ENCODE data around the gene MED12L.
A peak's percentile ranks its signal among the peaks of the same experiment; 100 is the strongest.

Gene MED12L

GRCh38 chr3:151171145-151171757 is 85.8 kb downstream of the MED12L start:
- peak; percentile 44 for DNase-seq (ENCODE audit: low spot score)

GRCh38 chr3:151174351-151174750 is 88.9 kb downstream of the MED12L start:
- DNase-seq (ENCODE audit: low spot score): no peak

- no peak for DNase-seq (ENCODE audit: low spot score)
These were observed 90.5 kb downstream of the MED12L start for GRCh38 chr3:151175952-151176351.

- no peak for DNase-seq (ENCODE audit: low spot score)
These were observed 92.9 kb downstream of the MED12L start for GRCh38 chr3:151178208-151178845.

GRCh38 chr3:151182349-151183079 is 97.0 kb downstream of the MED12L start:
- no peak for DNase-seq (ENCODE audit: low spot score)

- DNase-seq (ENCODE audit: low spot score): no peak
These were observed 97.8 kb downstream of the MED12L start for GRCh38 chr3:151183265-151183671.

- no peak for DNase-seq (ENCODE audit: low spot score)
These were observed 105.6 kb downstream of the MED12L start for GRCh38 chr3:151191095-151191494.

- DNase-seq (ENCODE audit: low spot score): no peak
These were observed 107.1 kb downstream of the MED12L start for GRCh38 chr3:151192545-151192944.

GRCh38 chr3:151195826-151196225 is 110.4 kb downstream of the MED12L start:
- no peak for DNase-seq (ENCODE audit: low spot score)

- no peak for DNase-seq (ENCODE audit: low spot score)
These were observed 111.0 kb downstream of the MED12L start for GRCh38 chr3:151196434-151196833.

- DNase-seq (ENCODE audit: low spot score): no peak
These were observed 111.8 kb downstream of the MED12L start for GRCh38 chr3:151197228-151197627.

- DNase-seq (ENCODE audit: low spot score): no peak
These were observed 112.7 kb downstream of the MED12L start for GRCh38 chr3:151197981-151198767.

- no peak for DNase-seq (ENCODE audit: low spot score)
These were observed 113.4 kb downstream of the MED12L start for GRCh38 chr3:151198849-151199248.

- DNase-seq (ENCODE audit: low spot score): no peak
These were observed 114.3 kb downstream of the MED12L start for GRCh38 chr3:151199554-151200438.

GRCh38 chr3:151200586-151200985 is 115.1 kb downstream of the MED12L start:
- DNase-seq (ENCODE audit: low spot score): no peak

- no peak for DNase-seq (ENCODE audit: low spot score)
These were observed 115.7 kb downstream of the MED12L start for GRCh38 chr3:151201051-151201730.

GRCh38 chr3:151203051-151203420 is 117.6 kb downstream of the MED12L start, which contains the start of gene GPR171:
Gene GPR171, minus strand, starts transcription at chr3:151203216. Its CDS starts 3,830 bp downstream, at chr3:151199386.
- DNase-seq (ENCODE audit: low spot score): no peak

GRCh38 chr3:151204530-151205402 is 119.3 kb downstream of the MED12L start:
- DNase-seq (ENCODE audit: low spot score): no peak

GRCh38 chr3:151205482-151205881 is 120.0 kb downstream of the MED12L start:
- no peak for DNase-seq (ENCODE audit: low spot score)

GRCh38 chr3:151206201-151206600 is 120.7 kb downstream of the MED12L start:
- no peak for DNase-seq (ENCODE audit: low spot score)
